Skeletal muscle satellite cell (primary cell): ENCODE results near the gene PSMD5.
"Not testable (repeated sequence)": the region's sequence is repeated elsewhere in the genome, so short reads cannot be mapped to it uniquely, and the experiment has no call there.

Experiments used
- H3K27me3 ChIP-seq: 2 replicates; pipeline ENCODE4 v1.7.0; 2013; ENCODE audit warnings: low read length; ENCODE audit not compliant: control insufficient read depth, insufficient read depth
- H3K36me3 ChIP-seq: 2 replicates; pipeline ENCODE4 v1.7.0; 2013; ENCODE audit warnings: mild to moderate bottlenecking, control low read depth, low read length; ENCODE audit not compliant: insufficient read depth
- H3K4me1 ChIP-seq: 2 replicates; pipeline ENCODE4 v1.7.0; 2013; ENCODE audit warnings: low read length; ENCODE audit not compliant: control insufficient read depth, insufficient read depth
- H3K4me2 ChIP-seq: 2 replicates; pipeline ENCODE4 v1.7.0; 2013; ENCODE audit warnings: mild to moderate bottlenecking, low read length
- H3K4me3 ChIP-seq: 2 replicates; pipeline ENCODE4 v1.7.0; 2013; ENCODE audit warnings: low read length
- H3K9ac ChIP-seq: 2 replicates; pipeline ENCODE4 v1.7.0; 2013; ENCODE audit warnings: mild to moderate bottlenecking, low read depth, low read length, moderate library complexity
- H3K9me3 ChIP-seq: replicated peaks from 2 replicates; pipeline ENCODE4 v1.7.0; 2013; ENCODE audit warnings: mild to moderate bottlenecking, control low read depth, low read length

The PSMD5 gene

DNA sequence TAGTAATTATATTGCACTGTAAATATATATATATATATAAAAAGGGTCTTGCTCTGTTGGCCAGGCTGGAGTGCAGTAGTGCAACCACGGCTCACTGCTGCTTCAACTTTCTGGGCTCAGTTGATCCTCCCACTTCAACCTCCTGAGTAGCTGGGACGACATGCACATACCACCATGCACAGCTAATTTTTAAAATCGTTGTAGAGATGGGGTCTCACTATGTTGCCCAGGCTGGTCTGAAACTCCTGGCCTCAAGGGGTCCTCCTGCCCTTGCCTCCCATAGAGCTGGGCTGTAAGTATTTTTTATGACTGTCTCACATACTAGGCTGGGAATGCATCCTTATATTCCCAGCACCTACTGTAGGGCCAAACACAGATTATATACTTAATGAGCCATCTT lies 11.9 kb downstream of the PSMD5 start:
- Histone ChIP-seq H3K4me2 (no peak overlapping the region), H3K9me3 (no peaks in the 10 kb centered on the region), H3K4me1 (no peaks in the 10 kb centered on the region), H3K27me3 (no peaks in the 10 kb centered on the region), H3K9ac (no peak overlapping the region), H3K4me3 (no peak overlapping the region), H3K36me3 (peaks cover 64% of the 10 kb centered on the region)

DNA sequence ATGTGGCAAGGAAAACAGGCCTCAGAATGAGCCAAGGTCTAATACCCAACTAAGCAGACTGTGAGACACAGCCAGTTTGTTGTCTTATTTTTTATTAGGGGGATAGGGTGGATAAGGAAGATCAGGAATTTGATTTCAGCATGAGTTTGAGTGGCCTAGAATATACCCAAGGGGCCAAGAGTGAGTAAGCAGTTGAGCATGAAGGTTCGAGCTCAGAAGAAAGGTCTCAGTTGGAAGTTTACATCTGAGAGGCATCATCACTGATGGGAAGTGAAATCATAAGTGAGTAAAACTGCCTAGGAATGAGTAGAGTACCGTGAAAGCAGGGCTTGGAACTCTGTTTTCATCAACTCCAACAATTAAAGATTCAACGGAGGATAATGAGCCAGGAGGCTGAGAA lies 12.6 kb downstream of the PSMD5 start:
- H3K4me1 ChIP-seq, result no peaks in the 10 kb centered on the region
- no peak overlapping the region for H3K4me3 ChIP-seq
- H3K36me3 ChIP-seq, result peaks cover 58% of the 10 kb centered on the region
- no peak overlapping the region for H3K9ac ChIP-seq
- no peaks in the 10 kb centered on the region for H3K9me3 ChIP-seq
- H3K4me2 ChIP-seq, result no peak overlapping the region
- H3K27me3 ChIP-seq, result no peaks in the 10 kb centered on the region

DNA sequence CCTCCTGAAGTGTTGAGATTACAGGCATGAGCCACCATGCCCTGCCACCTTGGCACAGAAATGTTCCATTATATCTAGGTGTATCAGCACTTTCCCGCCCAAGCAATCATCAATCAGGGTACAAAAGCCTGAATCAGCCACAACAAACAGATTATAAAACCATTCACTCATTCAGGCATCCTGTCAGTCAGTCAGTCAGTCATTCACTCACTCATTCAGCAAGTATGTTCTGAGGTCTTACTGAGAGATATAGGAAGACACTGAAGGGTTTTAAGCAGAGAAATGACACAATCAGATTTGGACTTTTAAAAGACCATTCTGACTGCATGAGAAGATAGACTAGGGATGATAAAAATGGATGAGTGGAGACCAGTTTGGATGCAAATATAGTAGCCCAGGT lies 13.1 kb downstream of the PSMD5 start:
- H3K4me2 ChIP-seq, result no peak overlapping the region
- H3K27me3 ChIP-seq, result no peaks in the 10 kb centered on the region
- H3K4me3 ChIP-seq, result no peak overlapping the region
- H3K4me1 ChIP-seq, result no peaks in the 10 kb centered on the region
- H3K9ac ChIP-seq, result no peak overlapping the region
- H3K36me3 ChIP-seq, result peaks cover 56% of the 10 kb centered on the region
- H3K9me3 ChIP-seq, result no peaks in the 10 kb centered on the region

DNA sequence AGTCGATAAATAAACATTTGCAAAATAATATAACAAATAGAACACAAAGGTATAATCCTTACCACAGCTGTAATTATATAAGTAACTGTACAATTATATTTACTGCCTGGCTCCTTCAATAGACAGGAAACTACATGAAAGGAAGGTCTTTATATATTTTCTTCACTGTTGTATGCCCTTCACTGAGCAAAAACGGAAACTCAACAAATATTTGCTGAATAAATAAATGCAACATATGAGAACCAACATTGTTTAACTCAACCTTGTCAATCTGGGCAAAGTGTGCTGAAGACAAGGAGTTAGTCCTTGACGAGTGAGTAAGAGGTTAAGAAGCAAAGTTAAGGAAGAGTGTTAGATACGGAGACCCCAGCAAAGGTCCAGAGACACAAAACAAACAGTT lies 22.6 kb downstream of the PSMD5 start:
- no peak overlapping the region for H3K9ac ChIP-seq
- H3K4me1 ChIP-seq, result no peaks in the 10 kb centered on the region
- H3K9me3 ChIP-seq, result no peaks in the 10 kb centered on the region
- H3K4me3 ChIP-seq, result no peak overlapping the region
- no peaks in the 10 kb centered on the region for H3K27me3 ChIP-seq
- peaks cover 64% of the 10 kb centered on the region for H3K36me3 ChIP-seq
- no peak overlapping the region for H3K4me2 ChIP-seq

DNA sequence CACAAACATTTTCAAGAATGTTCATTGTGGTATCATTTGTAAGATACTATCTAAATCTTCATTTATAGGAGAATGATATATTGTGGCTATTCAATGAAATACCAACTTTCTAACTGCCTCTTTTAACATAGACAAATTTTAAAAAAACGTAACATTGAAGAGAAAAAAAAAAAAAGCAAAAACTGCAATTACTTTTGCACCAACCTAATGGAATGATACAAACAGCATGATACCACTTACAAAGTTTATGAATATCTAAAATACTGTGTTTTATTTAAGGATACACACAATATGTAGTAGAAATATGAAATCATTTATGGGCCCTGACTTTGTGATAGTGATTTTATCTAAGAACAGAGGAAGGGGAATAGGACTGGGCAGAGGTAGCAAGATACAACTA lies 24.1 kb downstream of the PSMD5 start:
- Histone ChIP-seq H3K4me3 (no peak overlapping the region), H3K36me3 (peaks cover 53% of the 10 kb centered on the region), H3K27me3 (no peaks in the 10 kb centered on the region), H3K4me2 (no peak overlapping the region), H3K9ac (no peak overlapping the region), H3K9me3 (no peaks in the 10 kb centered on the region), H3K4me1 (no peaks in the 10 kb centered on the region)

DNA sequence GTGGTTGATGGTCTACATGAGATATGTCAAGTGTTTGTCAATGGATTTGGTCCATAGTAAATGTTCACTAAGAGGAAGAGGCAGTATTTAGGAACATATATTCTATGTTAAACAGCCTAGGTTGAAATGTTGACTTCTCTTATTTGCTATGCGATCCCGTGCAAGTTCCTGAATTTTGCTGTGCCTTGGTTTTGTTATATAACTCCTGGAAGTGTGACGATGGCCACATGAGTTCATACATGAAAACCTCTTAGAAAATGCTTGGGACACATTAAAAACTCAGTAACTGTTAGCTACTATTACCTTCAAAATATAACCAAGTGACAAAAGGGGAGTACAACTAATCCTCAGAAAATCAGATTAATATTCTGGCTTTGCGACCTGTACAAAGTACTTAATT lies 27.6 kb downstream of the PSMD5 start:
- no peaks in the 10 kb centered on the region for H3K9me3 ChIP-seq

DNA sequence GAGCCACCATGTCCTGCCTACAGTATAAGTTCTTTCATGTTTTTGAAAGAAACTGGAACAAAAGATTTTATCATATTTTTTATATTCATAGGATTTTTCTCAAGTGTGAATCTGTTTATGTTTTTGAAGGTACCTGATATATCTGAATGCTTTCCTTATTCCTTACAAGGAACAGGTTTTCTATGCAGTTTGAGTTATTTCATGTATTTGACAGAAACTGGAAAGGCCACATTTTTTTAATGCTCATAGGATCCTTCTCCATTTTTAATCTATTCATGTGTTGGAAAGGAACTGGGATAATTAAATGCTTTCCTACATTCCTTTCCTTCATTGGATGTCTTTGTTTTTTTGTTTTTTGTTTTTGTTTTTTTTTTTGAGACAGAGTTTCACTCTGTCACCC lies 33.8 kb downstream of the PSMD5 start:
- Histone ChIP-seq H3K27me3 (no peaks in the 10 kb centered on the region), H3K36me3 (no peaks in the 10 kb centered on the region), H3K4me2 (no peak overlapping the region), H3K4me1 (no peaks in the 10 kb centered on the region), H3K9me3 (peaks cover 4% of the 10 kb centered on the region), H3K9ac (no peak overlapping the region), H3K4me3 (no peak overlapping the region)

More for the DNA sequence above, 27.6 kb downstream of the PSMD5 start:
- no peaks in the 10 kb centered on the region for H3K27me3 ChIP-seq
- H3K9ac ChIP-seq, result no peak overlapping the region
- peaks cover 29% of the 10 kb centered on the region for H3K36me3 ChIP-seq
- H3K4me3 ChIP-seq, result no peak overlapping the region
- no peak overlapping the region for H3K4me2 ChIP-seq
- no peaks in the 10 kb centered on the region for H3K4me1 ChIP-seq

DNA sequence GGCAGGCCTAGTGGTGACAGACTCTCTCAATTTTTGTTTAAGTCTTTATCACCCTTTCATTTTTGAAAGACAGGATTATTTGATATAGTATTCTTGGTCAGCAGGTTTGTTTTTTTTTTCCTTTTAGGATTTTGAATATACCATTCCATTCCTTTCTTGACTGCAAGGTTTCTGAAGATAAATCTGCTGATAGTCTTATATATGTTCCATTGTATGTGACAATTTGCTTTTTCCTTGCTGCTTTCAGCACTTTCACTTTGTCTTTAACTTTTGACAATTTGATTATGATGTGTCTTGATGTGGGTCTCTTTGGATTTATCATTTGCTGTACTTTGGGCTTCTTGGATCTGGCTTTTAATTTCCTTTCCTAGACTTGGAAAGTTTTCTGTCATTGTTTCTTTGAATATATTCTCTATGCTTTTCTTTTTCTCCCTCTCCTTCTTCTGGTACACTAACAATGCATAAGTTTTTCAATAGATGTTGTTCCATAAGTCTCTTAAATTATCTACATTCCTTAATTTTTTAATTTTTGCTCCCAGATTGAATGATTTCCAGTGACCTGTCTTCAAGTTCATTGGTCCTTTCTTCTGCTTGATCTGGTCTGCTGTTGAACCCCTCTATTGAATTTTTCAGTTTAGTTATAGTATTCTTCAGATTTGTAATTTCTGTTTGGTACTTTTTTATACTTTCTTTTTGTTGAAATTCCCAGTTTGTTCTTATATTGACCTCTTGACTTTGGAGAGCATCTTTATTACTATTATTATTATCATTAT lies 34.9 kb downstream of the PSMD5 start:
- Histone ChIP-seq H3K36me3 (no peaks in the 10 kb centered on the region), H3K9me3 (peaks cover 4% of the 10 kb centered on the region), H3K4me3 (no peak overlapping the region), H3K27me3 (no peaks in the 10 kb centered on the region), H3K4me2 (no peak overlapping the region), H3K9ac (no peak overlapping the region), H3K4me1 (no peaks in the 10 kb centered on the region)

DNA sequence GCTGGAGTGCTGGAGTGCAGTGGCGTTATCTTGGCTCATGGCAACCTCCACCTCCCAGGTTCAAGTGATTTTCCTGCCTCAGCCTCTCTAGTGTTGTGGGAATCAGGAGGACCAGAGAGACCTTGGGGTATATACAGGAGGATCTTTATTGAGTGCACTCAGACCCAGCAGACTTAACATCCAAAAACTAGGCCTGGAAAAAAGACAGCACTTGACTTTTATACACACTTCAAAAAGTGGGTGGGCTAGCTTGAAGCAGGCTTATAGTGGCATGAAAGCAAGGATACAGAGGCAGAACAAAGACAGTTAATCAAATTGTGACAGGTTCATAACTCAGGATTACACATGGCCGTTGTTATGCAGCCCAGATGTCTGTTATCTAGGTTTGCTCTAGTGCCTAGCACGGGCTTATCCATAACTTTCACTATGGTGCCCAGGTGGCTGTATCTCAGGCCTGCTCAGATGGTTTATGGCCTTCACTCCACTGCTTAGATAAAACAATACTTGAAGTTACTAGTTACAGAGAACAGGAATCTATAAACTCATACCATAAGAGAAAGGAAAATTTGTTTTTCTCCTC lies 37.8 kb downstream of the PSMD5 start:
- H3K4me3 ChIP-seq, H3K9me3 ChIP-seq, H3K4me2 ChIP-seq, H3K9ac ChIP-seq, H3K4me1 ChIP-seq, H3K27me3 ChIP-seq, H3K36me3 ChIP-seq: not testable (repeated sequence)

DNA sequence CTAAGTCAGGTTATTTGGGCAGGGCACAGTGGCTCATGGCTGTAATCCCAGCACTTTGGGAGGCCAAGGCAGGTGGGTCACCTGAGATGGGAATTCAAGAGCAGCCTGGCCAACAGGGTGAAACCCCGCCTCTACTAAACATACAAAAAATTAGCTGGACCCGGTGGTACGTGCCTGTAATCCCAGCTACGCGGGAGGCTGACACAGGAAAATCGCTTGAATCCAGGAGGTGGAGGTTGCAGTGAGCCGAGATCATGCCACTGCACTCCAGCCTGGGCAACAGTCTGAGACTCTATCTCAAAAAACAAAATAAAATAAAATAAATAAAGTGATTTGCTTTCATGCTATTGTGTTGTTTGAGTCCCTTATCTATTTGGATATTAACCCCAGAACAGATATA lies 41.3 kb downstream of the PSMD5 start:
- no peak overlapping the region for H3K4me3 ChIP-seq
- no peaks in the 10 kb centered on the region for H3K27me3 ChIP-seq
- no peaks in the 10 kb centered on the region for H3K36me3 ChIP-seq
- no peak overlapping the region for H3K9ac ChIP-seq
- H3K4me1 ChIP-seq, result no peaks in the 10 kb centered on the region
- H3K4me2 ChIP-seq, result no peak overlapping the region
- no peaks in the 10 kb centered on the region for H3K9me3 ChIP-seq

DNA sequence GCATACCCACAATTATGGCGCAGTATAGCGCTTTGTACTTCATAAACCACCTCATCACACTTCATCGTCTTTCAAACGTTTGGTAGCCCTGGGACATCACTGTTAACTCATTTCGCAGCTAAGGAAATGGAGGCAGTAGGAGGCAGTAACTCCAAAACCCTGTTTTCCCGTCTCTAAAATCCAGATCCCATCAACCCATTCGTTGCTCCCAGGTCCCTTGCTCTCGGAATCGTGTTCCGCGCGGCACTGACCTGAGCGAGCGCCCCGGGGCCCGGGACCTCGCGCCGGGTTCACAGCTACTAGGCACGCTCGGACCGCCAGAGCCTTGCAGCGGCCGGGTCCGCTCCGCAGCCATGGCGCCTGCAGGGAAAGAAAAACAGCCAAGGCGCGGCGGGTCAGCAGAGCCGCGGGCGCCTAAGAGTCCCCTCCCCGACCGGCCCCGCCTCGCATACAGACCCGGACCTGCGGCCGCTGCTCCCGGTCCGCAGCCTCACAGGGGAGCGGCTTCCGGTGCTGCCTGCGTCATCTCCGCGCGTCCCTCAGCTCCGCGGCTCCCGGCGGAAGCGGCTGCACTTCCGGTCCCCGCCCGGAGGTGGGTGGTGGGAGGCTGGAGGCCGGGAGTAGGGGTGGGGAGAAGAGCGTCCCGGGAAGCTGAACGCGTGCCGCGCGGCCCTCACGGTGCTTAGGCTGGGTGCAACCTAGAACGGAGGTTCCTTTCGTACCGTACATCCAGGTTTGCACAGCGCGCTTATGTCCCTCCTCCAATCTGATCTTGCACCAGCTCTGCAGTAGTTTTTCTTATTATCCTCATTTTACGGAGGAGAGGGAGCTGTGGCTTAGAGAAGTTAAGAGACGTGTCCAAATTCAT lies 49.6 kb downstream of the PSMD5 start, which contains the start of gene FBXW2:
Gene FBXW2 (minus strand): TSS at position 519 of the 868 bp plus-strand sequence. CDS start 5,158 bp downstream, outside the sequence.
- Histone ChIP-seq H3K36me3 (peaks cover 8% of the 10 kb centered on the region), H3K9ac (peak within 1 kb of the TSS; percentile 96), H3K4me1 (peaks cover 19% of the 10 kb centered on the region), H3K27me3 (no peaks in the 10 kb centered on the region), H3K4me3 (peak within 1 kb of the TSS; percentile 92), H3K4me2 (peak within 1 kb of the TSS; percentile 88), H3K9me3 (no peaks in the 10 kb centered on the region)
